Activated CD8-positive, alpha-beta T cell treated with anti-CD3 and anti-CD28 coated beads for 36 hours (primary cell): ENCODE measurements around the gene FIBCD1. TPM values are rescaled to one million over a fixed set of nuclear protein-coding genes. Genes with fewer than 3 reads are reported as not detected.

Experiments used
- ATAC-seq: fragments of 200-7000 bp; cut with Tn5 transposase; one replicate; pipeline ENCODE4 v1.10.0; 2021; ENCODE audit warnings: mild to moderate bottlenecking, moderate library complexity
- CTCF ChIA-PET: fragments of 350-600 bp; sonication (Branson Sonifier 250); formaldehyde crosslinking; loops from one replicate; lab custom pipeline; 2021; ENCODE audit warnings: antibody characterized with exemption; lab: Charles Lee
- POLR2A ChIA-PET: fragments of 350-600 bp; sonication (Branson Sonifier 250); formaldehyde crosslinking; loops from one replicate; lab custom pipeline; 2021; ENCODE audit warnings: antibody characterized with exemption; lab: Charles Lee
- DNase-seq: peaks from one replicate; pipeline ENCODE4 v3.0.0-alpha.2; 2020
- H3K27ac Mint-ChIP-seq: one replicate; pipeline ENCODE4 v1.8.0; 2021; ENCODE audit warnings: mild to moderate bottlenecking, mixed read lengths
- H3K27me3 Mint-ChIP-seq: one replicate; pipeline ENCODE4 v1.8.0; 2021; ENCODE audit warnings: mixed read lengths
- H3K36me3 Mint-ChIP-seq: one replicate; pipeline ENCODE4 v1.8.0; 2021; ENCODE audit warnings: low read depth, mixed read lengths
- H3K4me1 Mint-ChIP-seq: one replicate; pipeline ENCODE4 v1.8.0; 2021; ENCODE audit warnings: low read depth, mixed read lengths
- H3K4me3 Mint-ChIP-seq: one replicate; pipeline ENCODE4 v1.8.0; 2021; ENCODE audit warnings: mild to moderate bottlenecking, moderate library complexity, mixed read lengths
- H3K9me3 Mint-ChIP-seq: one replicate; pipeline ENCODE4 v1.8.0; 2021; ENCODE audit warnings: mixed read lengths
- CTCF ChIP-seq: fragments of 200-600 bp; IDR thresholded peaks from one replicate; pipeline ENCODE4 v1.8.0; 2022; ENCODE audit warnings: antibody characterized with exemption, mild to moderate bottlenecking
- intact Hi-C: fragments of 100-400 bp; cut with micrococcal nuclease; formaldehyde crosslinking; loops from one replicate; pipeline ENCODE4 v1.10.0; 2022
- total RNA-seq, 2 experiments: library from RNA; stranded (reverse); gene quantifications; one replicate each; pipeline ENCODE4 v1.2.3, GENCODE V29; 2021

The FIBCD1 gene
- total RNA-seq, 2 experiments from 2014 or later, result not detected

- H3K9me3 Mint-ChIP-seq, result no peaks in the 10 kb centered on the region
Measured at GRCh38 chr9:130862747-130863146, 76.3 kb downstream of the FIBCD1 start.

GRCh38 chr9:130862217-130862616, 76.8 kb downstream of the FIBCD1 start:
- Mint-ChIP-seq H3K36me3 (peaks cover 4% of the 10 kb centered on the region), H3K9me3 (no peaks in the 10 kb centered on the region), H3K27ac (no peak overlapping the region), H3K4me1 (no peaks in the 10 kb centered on the region), H3K4me3 (no peak overlapping the region), H3K27me3 (no peaks in the 10 kb centered on the region)
- ChIA-PET CTCF (interaction anchor here (0.9 to 9.0 kb wide), 6 partner anchors 8 to 185 kb away, joined by 3 to 74 read pairs (median 14); no protein-coding TSS in a partner anchor), POLR2A (interaction anchor here (1.3 kb wide), 1 partner anchor 158 kb away, joined by 3 read pairs; no protein-coding TSS in a partner anchor)
- ATAC-seq (no peak), DNase-seq (no peak)
- intact Hi-C loops, result loop anchor here (5.0 to 10.0 kb wide), 2 partner anchors 90 to 157 kb away; no protein-coding TSS in a partner anchor
- TF ChIP-seq CTCF, result no peak

More at GRCh38 chr9:130862747-130863146, 76.3 kb downstream of the FIBCD1 start:
- DNase-seq, result no peak
- Mint-ChIP-seq H3K27me3 (no peaks in the 10 kb centered on the region), H3K4me3 (no peak overlapping the region), H3K36me3 (peaks cover 4% of the 10 kb centered on the region), H3K27ac (no peak overlapping the region), H3K4me1 (no peaks in the 10 kb centered on the region)
- intact Hi-C loops, result loop anchor here (5.0 to 10.0 kb wide), 2 partner anchors 90 to 158 kb away; no protein-coding TSS in a partner anchor
- TF ChIP-seq CTCF, result no peak
- ChIA-PET POLR2A (interaction anchor here (1.3 kb wide), 1 partner anchor 159 kb away, joined by 3 read pairs; no protein-coding TSS in a partner anchor), CTCF (interaction anchor here (0.9 to 9.0 kb wide), 6 partner anchors 26 to 184 kb away, joined by 3 to 74 read pairs (median 16); no protein-coding TSS in a partner anchor)
- no peak for ATAC-seq

- H3K4me3 Mint-ChIP-seq, result no peak overlapping the region
- POLR2A ChIA-PET, result interaction anchor here (1.3 kb wide), 1 partner anchor 158 kb away, joined by 3 read pairs; no protein-coding TSS in a partner anchor
- intact Hi-C loops, result loop anchor here (5.0 to 10.0 kb wide), 2 partner anchors 89 to 157 kb away; no protein-coding TSS in a partner anchor
Measured at GRCh38 chr9:130861372-130862180, 77.5 kb downstream of the FIBCD1 start.

GRCh38 chr9:130860458-130861316, 78.4 kb downstream of the FIBCD1 start:
- TF ChIP-seq CTCF, result no peak
- ATAC-seq (no peak), DNase-seq (no peak)
- Mint-ChIP-seq H3K4me1 (no peaks in the 10 kb centered on the region), H3K4me3 (no peak overlapping the region), H3K36me3 (no peaks in the 10 kb centered on the region), H3K9me3 (no peaks in the 10 kb centered on the region), H3K27me3 (no peaks in the 10 kb centered on the region), H3K27ac (no peak overlapping the region)
- POLR2A ChIA-PET, result no interaction called here
- intact Hi-C loops, result loop anchor here (5.0 to 10.0 kb wide), 2 partner anchors 88 to 156 kb away; no protein-coding TSS in a partner anchor
- CTCF ChIA-PET, result interaction anchor here (1.1 to 6.3 kb wide), 2 partner anchors 10 to 154 kb away, joined by 3 to 51 read pairs; no protein-coding TSS in a partner anchor

More at GRCh38 chr9:130861372-130862180, 77.5 kb downstream of the FIBCD1 start:
- CTCF ChIA-PET, result interaction anchor here (0.9 to 9.0 kb wide), 6 partner anchors 9 to 185 kb away, joined by 3 to 74 read pairs (median 14); no protein-coding TSS in a partner anchor
- Mint-ChIP-seq H3K27me3 (no peaks in the 10 kb centered on the region), H3K36me3 (peaks cover 1% of the 10 kb centered on the region), H3K4me1 (no peaks in the 10 kb centered on the region), H3K27ac (no peak overlapping the region), H3K9me3 (no peaks in the 10 kb centered on the region)
- no peak for TF ChIP-seq CTCF
- DNase-seq, result no peak
- ATAC-seq, result no peak
